ENCODE data around the gene SORCS2.

Gene SORCS2

DNA sequence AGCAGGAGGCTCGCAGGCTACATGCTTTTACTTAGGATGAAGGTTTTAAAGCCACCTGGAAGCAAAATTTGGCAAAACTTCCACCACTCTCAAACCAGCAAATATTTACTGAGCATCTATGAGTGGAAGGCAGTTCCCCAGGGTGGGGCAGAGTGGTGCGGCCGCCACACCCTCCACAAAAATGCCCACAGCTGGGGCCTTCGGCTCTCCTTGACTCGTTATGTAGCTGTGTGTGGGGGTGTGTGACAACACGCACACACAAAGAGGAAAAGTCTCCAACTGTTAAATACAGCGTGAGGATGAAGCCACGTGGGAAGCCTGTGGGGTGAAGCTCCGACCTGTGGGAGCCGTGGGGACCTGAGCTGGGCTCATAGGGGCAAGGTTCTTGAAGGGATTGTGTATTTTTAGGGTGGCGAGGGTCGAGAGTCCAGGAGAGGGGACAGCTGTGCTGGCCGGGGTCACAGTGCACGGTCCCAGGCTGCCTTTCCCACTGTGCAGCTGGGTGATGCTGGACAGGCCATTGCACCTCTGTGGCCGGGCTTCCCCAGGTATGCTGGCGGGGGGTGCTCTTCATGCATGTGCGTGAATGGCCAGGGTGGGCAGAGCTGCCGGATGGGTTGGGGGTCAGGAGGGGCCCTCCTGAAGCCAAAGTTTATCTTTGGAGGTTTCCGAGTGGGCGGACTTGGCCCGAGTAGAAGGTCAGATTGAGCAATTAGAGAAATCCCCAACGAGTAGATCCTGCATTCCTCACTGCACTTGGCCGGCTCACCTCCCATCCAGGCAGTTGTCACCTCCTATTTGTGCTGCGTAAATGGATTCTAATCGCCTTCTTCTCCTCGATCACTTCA lies 25.4 kb downstream of the SORCS2 start:
- in situ Hi-C loops (cut with MboI; ENCODE audit: low sequenced_read_pairs): no loop called here

DNA sequence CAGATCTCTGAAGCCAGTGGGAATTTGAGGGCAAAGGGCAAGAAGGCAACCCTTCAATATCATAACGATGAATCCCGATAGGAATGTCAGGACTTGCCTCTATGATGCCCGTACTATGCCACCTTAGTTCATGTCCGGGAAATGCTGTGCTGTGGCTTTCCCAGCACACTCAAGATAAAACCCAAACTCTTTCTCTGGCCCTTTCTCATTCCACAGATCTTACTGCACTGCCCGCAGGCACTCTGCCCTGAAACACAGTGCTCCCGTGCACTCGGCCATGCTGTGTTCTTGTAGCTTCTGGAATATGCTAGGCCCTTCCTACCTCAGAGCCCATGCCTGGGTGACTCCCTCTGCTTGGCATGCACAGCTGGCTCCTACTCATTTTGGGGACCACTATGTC lies 26.3 kb downstream of the SORCS2 start:
- in situ Hi-C loops (cut with MboI; ENCODE audit: low sequenced_read_pairs): no loop called here

DNA sequence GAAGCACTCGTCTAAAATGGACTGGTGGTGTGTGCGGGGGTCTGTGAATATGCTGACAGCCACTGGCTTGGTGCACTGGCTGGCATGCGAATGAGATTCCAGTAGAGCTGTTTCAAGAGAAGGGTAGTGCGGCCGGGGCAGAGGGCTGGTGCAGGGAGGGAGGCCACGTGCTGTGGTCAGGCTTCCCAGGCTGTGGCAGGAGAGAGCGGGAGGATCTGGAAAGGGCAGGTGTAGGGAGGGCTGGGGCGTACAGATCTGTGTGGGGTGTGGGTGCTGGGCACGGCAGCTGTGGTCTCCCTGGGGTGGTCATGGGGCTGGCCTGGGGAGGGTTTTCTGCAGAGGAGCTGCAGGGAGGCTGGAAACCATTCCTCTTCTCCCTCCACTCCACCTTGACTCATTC lies 30.2 kb downstream of the SORCS2 start:
- in situ Hi-C loops (cut with MboI; ENCODE audit: low sequenced_read_pairs): no loop called here

DNA sequence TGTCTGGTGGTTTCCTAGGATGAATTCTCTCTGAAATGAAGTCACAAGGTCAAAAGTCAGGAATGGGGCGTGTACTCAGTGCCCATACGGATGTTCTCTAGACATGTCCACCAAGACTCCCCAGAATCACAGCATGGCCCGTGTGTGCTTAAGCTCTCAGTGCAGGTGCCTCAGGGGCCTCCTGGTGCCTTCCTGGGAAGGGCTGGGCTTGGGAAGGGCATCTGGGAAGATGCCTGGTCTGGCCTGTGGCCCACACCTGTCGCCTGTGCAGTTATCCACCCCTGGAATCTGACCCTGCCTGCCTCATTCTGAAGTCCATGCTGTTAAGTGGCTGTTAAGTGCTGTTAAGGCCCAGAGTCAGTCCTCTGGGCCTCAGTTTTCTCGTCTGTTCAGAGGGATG lies 31.2 kb downstream of the SORCS2 start:
- in situ Hi-C loops (cut with MboI; ENCODE audit: low sequenced_read_pairs): no loop called here

DNA sequence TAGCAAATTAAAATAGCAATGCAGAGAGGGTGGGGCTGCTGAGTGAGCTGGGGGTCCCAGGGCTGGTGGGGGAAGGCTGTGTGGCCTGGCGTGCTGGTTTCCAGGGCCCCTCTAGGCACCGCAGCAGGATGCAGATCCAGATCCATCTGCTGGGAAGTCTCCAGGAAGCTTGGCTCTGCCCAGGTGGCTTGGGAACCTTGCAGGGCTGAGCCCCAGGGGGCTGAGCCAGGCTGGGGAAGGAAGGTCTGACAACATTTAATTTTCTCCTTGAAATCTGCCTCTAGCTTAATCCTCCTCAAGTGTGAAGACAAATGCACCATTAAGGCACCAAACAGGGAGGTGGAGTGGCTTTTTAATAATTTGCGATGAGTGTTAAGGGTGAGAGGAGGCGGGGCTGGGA lies 31.7 kb downstream of the SORCS2 start:
- in situ Hi-C loops (cut with MboI; ENCODE audit: low sequenced_read_pairs): no loop called here

DNA sequence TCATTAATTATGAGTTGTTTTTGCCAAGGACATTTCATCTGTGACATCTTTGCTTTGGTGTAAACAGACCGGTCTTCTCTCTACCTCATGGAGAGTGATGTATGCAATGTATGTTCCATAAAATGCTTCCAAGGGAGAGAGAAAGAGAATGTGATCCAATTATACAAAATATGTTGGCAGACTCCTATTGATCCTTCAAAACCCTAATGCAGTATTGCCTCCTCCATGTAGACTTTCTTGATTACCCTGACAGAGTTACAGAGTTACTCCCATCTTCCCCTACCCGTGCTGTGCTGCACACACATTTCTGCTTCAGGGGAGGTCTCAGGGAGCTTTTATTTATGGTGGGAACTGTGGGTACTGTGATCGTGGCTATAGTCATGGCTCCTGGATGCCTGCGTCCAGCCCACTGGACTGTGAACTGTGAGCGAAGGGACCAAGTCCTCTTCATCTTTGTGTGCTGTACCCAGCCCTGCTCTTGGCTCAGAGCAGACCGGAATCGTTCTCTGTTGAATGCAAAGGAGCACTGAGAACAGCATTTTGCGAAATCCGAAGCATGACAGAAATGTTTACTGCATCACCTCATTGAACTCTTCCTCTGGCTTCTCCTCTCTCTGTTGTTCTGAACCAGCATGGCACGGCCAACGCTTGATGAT lies 32.7 kb downstream of the SORCS2 start:
- in situ Hi-C loops (cut with MboI; ENCODE audit: low sequenced_read_pairs): no loop called here

DNA sequence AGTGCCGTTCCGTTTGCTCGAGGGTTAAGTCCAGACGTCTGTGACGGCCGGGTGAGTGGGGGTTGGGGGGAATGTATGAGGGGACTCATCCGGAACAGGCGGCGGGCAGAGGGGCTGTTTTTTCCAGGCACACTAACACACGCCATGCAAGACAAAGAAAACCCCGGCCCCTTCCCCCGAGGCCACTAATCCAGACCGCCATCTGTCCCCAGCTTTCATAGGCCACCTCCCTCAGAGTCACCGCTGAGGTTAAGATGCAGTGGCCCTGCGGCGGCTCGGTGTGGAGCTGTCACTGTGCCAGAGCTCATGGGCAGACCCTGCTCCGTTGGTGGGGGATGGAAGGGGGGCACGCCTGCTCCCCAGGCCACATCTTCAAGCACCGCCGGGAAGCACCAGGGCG lies 34.1 kb downstream of the SORCS2 start:
- in situ Hi-C loops (cut with MboI; ENCODE audit: low sequenced_read_pairs): no loop called here

DNA sequence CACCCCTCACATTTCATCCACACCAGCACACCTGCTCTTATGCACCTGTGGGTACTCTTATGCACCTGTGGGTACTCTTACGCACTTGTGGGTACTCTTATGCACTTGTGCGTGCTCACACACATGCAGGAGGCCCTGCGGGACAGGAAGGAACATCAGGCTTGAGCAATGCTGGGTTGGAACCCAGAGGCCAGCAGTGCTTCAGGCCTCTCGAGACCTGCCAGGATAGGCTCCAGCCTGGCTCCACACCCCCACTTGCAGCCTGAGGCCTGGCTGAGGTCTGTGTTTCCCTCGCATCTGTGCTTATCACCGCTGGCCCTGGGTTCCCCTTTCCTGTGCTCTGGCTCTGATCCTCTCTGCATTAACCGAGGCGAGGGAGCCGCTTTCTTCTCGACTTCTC lies 34.7 kb downstream of the SORCS2 start:
- in situ Hi-C loops (cut with MboI; ENCODE audit: low sequenced_read_pairs): no loop called here

DNA sequence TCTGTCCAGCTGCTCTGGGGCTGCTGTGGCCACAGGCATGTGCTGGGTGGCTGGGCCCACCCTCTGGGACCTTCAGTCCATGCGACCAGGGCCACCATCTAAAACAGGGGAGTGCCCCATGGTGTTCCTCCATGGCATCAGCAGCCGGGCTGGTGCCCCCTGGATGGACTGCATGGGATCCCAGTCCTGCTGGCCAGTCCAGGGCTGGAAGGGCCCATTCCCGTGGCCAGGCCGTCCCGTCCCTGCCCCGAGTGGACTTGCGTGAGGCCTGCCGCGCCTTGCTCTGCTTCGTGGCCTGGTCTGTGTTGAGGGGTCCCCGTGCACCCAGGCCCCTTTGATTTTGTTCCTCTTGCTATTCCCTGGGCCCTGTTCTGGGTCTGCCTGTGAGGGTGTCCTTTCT lies 36.4 kb downstream of the SORCS2 start:
- in situ Hi-C loops (cut with MboI; ENCODE audit: low sequenced_read_pairs): no loop called here

DNA sequence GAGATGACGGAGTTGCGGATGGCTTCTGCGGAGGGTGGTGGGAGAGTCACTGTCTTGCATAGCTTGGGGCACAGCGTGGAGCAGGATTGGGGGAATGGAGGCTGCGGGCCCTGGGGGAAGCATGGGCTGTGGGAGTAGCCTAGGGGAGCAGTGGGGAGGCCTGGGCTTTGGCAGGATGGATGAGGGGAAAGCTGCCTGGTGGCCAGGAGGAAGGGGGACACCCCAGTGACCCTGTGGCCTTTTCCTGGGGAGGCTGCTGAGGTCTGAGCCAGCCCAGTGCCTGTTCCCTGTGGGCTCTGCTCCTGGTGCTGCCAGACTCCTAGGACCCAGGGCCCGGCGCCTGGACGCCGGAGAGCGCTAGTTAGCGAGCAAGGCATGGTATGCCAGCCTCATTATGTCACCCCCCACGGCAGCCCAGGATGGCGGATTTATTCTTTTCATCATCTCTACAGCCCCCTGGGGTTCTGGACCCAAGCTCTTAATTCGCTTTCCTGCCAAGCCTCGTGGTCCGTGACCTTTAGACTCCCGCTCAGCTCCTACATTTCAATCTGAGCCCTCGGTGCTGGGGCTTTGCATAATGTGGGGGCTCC lies 39.8 kb downstream of the SORCS2 start:
- in situ Hi-C loops (cut with MboI; ENCODE audit: low sequenced_read_pairs): no loop called here

DNA sequence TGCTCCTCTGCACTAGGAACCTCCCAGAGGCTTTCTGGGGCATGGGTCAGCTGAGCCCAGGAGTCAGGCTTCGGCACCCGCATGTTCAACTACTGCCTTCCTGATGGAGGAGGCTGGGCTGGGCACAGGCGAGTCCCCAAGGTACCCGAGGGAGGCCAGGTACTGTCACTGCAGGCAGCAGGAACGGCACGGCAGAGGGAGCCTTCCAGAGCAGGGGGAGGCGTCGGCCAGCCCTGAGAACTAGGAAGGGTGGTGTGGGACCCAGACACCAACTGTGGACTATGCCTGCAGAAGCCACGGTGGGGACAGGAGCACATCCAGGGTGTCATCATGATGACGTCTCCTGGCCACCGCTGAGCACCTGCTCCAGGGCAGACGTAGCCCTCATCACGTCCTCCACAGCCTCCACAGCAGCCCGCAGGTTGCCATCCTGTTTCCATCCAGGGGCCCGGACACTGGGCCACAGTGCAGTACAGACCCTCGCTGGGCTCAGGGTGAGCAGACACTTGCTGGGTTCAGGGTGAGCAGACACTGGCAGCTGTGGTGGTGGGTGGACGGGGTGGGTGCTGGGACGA lies 40.8 kb downstream of the SORCS2 start:
- in situ Hi-C loops (cut with MboI; ENCODE audit: low sequenced_read_pairs): no loop called here

DNA sequence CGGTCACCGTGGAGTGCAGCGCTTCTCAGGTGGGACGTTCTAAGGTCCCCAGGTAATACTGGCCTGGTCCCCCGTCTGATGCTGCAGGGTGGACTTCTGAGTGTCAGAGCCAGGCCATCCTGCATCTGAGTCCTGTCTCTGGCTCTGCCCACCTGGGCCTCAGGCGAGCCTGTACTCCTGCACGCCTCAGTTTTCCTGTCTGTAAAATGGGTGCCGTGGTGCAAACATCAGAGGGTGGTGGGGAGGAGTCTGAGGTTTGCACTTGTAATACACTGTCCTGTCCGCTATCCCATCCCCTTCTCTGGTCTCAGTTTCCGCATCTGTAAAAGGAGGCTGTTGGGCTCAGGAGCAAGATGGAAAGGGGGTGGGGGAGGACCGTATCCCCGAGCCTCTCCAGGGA lies 41.3 kb downstream of the SORCS2 start:
- in situ Hi-C loops (cut with MboI; ENCODE audit: low sequenced_read_pairs): no loop called here

DNA sequence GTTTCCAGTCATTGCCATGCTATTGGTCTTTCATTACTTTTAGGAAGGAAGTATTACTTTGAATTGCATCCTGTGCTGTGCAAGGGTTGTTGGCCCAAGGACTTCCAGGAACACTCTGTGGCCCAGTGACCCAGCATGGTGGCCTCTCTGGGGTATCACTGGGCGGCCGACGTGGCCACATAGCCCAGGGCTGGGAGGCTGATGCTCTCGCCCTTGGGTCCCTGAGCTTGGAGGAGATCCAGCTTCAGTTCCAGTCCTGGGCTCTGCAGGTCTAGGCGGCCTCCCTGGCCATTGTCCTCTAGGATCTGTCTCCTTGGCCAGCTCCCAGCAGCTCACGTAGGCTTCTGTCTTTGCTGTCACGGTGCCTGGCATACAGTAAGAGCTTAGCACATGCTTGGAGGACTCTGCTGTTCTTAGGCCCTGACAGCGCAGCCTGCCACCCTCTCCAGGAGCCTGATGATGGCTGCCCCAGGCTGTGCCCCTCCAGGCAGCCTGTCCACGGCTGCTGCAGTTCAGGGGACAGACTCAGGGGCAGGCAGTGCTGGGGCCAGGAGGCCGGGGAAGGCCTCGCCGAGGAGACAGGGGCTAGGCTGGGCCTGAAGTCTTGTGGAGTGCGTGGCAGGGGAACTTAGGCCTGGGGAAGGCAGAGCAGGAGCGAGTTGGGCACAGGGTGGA lies 42.2 kb downstream of the SORCS2 start:
- in situ Hi-C loops (cut with MboI; ENCODE audit: low sequenced_read_pairs): no loop called here

DNA sequence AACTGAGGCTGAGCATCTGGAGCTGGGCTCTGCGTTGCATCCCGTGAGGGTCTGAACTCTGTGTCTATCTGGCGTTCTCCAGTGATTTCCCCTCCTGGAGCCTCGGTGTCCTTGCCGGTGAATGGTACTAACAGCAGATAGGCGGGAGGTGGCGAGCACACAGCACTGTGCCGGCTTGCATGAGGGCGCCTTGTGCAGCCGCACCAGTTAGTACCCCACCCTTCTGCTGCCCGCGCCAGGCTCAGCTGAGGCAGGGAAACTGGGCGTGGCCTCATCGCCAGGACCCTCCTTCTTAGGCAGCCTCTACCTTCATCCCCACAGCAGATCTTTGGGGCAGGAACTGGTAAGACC lies 42.7 kb downstream of the SORCS2 start:
- in situ Hi-C loops (cut with MboI; ENCODE audit: low sequenced_read_pairs): no loop called here

DNA sequence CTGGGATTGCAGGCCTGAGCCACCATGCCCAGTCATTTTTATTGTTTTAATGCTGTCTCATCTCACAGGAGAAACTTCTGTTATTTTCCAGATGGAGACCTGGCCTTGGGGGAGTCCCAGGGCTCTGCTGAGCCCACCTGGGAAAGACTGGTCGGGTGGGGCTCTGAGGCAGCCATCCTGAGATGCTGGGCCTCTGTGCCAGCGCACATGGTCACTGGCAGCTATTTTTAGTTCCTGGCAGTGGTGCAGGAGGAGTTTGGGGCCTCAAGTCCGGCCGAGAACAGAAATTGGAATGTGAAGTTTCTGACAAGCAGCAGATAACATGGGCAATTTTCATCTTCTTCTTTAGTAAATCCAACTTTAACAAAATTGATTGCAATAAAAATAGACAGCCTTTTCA lies 44.5 kb downstream of the SORCS2 start:
- in situ Hi-C loops (cut with MboI; ENCODE audit: low sequenced_read_pairs): no loop called here

DNA sequence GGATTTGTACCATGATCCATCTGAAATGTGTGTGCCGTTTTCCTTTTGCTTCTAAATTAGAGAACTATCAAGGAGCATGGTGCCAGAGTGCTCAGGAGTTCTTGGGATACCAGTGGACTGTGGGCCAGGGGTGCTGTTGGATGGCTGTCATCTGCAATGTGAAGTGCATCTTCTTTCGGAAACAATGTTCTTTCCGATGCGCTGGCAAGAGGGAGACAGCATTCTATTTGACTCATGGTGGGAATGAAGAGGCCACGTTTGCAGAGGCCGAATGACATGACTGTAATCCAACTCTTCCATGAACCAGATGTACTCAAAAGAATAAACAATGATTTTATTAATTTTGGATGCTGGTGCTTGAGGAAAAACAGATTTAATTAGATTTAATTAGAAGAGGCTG lies 45.5 kb downstream of the SORCS2 start:
- in situ Hi-C loops (cut with MboI; ENCODE audit: low sequenced_read_pairs): no loop called here

DNA sequence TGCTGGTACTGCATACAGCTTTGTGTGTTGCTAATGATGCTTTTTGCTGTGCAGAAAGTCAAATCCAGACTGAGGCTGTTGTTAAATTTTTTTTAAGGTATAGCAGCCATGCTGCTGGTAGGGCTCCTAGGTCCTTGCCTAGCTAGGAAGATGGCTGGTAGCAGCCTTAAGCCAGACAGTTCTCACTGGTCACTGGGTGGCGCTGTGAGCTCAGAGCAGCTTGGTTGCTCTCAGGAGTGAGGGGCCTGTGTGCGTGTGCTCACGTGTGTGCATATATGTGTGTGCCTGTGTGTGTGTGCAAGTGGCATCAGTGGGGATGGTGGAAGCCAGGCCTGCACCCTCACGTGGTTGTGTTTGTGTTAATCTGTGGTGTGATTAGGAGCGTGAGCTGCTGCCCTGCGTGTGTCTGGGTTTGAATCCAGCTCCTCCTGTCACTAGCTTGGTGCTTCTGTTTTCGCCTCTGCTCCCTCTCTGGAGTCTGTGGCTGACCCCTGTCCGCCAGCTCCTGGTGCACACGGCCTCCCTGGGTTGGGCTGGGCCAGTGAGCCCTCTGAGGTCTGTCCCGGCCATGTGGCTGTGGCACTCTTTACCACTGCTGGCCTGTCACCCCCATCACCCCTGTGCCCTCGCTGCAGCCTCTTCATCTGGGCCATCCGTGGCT lies 46.1 kb downstream of the SORCS2 start:
- in situ Hi-C loops (cut with MboI; ENCODE audit: low sequenced_read_pairs): no loop called here

DNA sequence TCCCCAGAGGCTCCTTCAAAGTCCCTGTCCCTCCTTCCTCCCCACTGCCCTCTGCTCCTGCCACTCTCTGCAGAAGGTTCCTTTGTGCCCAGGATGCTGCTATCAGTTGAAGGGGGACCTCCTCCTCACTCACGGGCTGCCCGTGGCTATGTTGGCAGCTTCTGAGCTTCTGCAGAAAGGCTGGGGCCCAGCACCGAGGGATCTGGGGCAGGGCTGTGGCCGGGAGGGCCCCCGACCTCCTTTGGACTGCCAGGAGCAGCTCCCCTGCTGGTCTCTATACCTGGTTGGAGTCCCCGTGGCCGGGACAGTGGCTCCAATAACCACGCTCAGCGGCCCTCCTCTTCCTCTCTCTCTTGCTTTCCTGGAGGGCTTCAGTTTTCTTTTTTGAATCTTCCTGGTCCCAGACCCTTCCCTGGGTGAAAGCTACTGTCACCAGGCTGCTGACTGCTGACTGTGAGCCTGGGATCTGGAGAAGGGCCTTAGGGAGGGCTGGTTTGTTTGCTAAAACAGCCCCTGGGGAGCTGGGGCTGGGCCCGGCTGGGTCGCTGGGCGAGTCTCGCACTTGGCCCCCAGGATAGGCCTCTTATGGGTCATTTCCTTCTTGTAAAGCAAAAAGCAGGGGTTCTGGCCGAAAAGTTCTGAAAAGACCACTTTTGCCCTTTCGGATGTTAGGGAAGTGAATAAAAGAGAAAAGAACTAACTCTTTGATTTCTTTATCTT lies 46.9 kb downstream of the SORCS2 start:
- in situ Hi-C loops (cut with MboI; ENCODE audit: low sequenced_read_pairs): no loop called here

DNA sequence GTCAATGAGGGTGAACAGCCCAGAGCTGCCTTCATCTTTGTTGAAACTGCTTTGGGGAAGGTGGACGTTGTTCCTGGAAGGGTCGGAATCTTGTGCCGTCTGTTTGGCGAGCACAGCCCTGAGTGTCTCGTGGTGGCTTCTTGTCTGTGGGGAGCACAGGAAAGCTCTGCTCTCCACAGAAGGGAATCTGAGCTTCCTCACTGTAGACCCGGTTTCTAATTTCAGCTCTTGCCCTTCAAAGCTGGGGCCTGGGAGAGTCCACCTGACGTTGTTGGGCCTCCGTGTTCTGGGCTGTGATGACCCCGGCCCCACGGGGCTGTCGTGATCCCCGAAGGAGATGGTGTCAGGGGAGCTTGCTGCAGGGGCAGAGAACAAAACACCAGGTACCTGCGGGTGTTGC lies 47.5 kb downstream of the SORCS2 start:
- in situ Hi-C loops (cut with MboI; ENCODE audit: low sequenced_read_pairs): no loop called here

DNA sequence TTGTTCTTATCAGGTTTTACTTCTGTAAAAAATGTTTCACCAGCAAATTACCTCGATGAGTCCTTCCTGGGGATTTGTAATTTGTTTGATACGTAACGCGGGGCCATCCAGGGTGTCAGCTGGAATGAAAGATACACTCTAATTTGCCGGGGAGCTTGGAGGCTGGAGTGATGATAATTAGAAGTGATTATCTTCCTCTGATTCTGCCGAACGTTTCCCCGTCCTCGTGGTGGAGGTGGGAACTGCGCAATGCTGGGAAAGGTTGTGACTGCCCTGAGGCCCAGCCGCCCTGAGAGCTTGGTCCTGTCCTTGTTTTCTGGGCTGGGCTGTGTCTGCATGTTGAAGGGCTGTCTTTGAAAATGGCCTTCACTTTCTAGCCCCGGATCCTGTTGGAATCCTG lies 48.0 kb downstream of the SORCS2 start:
- in situ Hi-C loops (cut with MboI; ENCODE audit: low sequenced_read_pairs): no loop called here
